ENCODE data around the gene NFIA. TPM values are rescaled to one million over a fixed set of nuclear protein-coding genes. Genes with fewer than 3 reads are reported as not detected.
"Not testable (repeated sequence)": the region's sequence is repeated elsewhere in the genome, so short reads cannot be mapped to it uniquely, and the experiment has no call there.

Gene NFIA
- total and polyA plus RNA-seq, 7 donors = 4.0 to 42.7 (median 30.6) TPM

- H3K4me1 ChIP-seq = no peaks in the 10 kb centered on the region
- DNase-seq (no peak), ATAC-seq (no peak)
- H3K4me3 ChIP-seq = no peak overlapping the region
- H3K27me3 ChIP-seq (ENCODE audit: insufficient read depth in 3 of 3, low read length in 2 of 3) = no peaks in the 10 kb centered on the region
- no peaks in the 10 kb centered on the region for H3K36me3 ChIP-seq (ENCODE audit: insufficient read depth in 1 of 2, low read depth in 1 of 2)
- H3K9me3 ChIP-seq = no peaks in the 10 kb centered on the region
- H3K27ac ChIP-seq = no peak overlapping the region
- intact Hi-C loops (cut with DNase I) = no loop called here
- WGBS, 3 donors = 83 to 93% (median 84%) methylated on average over 1 of the region's 1 CpG
- no peak for TF ChIP-seq CTCF (IDR thresholded peaks at IDR 0.05)
Observed at GRCh38 chr1:61462628-61463027, 380.3 kb downstream of the NFIA start.

GRCh38 chr1:61463220-61463619 lies 380.9 kb downstream of the NFIA start:
- Histone ChIP-seq H3K4me1 (no peaks in the 10 kb centered on the region), H3K9me3 (no peaks in the 10 kb centered on the region), H3K27me3 (ENCODE audit: insufficient read depth in 3 of 3, low read length in 2 of 3) (no peaks in the 10 kb centered on the region), H3K36me3 (ENCODE audit: insufficient read depth in 1 of 2, low read depth in 1 of 2) (no peaks in the 10 kb centered on the region), H3K4me3 (no peak overlapping the region), H3K27ac (no peak overlapping the region)
- no peak for DNase-seq
- WGBS, 3 donors = 58 to 79% (median 65%) methylated on average over 4 of the region's 4 CpGs
- no peak for ATAC-seq
- TF ChIP-seq CTCF (IDR thresholded peaks at IDR 0.05) = no peak
- intact Hi-C loops (cut with DNase I) = no loop called here

GRCh38 chr1:61467836-61468235 lies 385.5 kb downstream of the NFIA start:
- H3K36me3 ChIP-seq (ENCODE audit: insufficient read depth in 1 of 2, low read depth in 1 of 2); H3K4me3 ChIP-seq; ATAC-seq; H3K9me3 ChIP-seq; H3K4me1 ChIP-seq; intact Hi-C loops (cut with DNase I); DNase-seq; H3K27me3 ChIP-seq (ENCODE audit: insufficient read depth in 3 of 3, low read length in 2 of 3); H3K27ac ChIP-seq: not testable (repeated sequence)
- 90 to 94% (median 93%) methylated on average over 5 of the region's 5 CpGs for WGBS, 3 donors

- no peaks in the 10 kb centered on the region for H3K4me1 ChIP-seq
- 69 to 95% (median 81%) methylated on average over 1 of the region's 1 CpG for WGBS, 3 donors
- DNase-seq (no peak), ATAC-seq (no peak)
- H3K36me3 ChIP-seq (ENCODE audit: insufficient read depth in 1 of 2, low read depth in 1 of 2) = no peaks in the 10 kb centered on the region
- intact Hi-C loops (cut with DNase I) = no loop called here
- no peaks in the 10 kb centered on the region for H3K9me3 ChIP-seq
- no peak overlapping the region for H3K4me3 ChIP-seq
- no peak overlapping the region for H3K27ac ChIP-seq
- H3K27me3 ChIP-seq (ENCODE audit: insufficient read depth in 3 of 3, low read length in 2 of 3) = no peaks in the 10 kb centered on the region
- no peak for TF ChIP-seq CTCF (IDR thresholded peaks at IDR 0.05)
Observed at GRCh38 chr1:61469365-61469764, 387.0 kb downstream of the NFIA start.

GRCh38 chr1:61472876-61473275 lies 390.5 kb downstream of the NFIA start:
- TF ChIP-seq CTCF (IDR thresholded peaks at IDR 0.05) = no peak
- 28 to 37% (median 30%) methylated on average over 3 of the region's 3 CpGs for WGBS, 3 donors
- Histone ChIP-seq H3K27me3 (ENCODE audit: insufficient read depth in 3 of 3, low read length in 2 of 3) (no peaks in the 10 kb centered on the region), H3K4me3 (no peak overlapping the region), H3K4me1 (no peaks in the 10 kb centered on the region), H3K36me3 (ENCODE audit: insufficient read depth in 1 of 2, low read depth in 1 of 2) (no peaks in the 10 kb centered on the region), H3K27ac (no peak overlapping the region), H3K9me3 (no peaks in the 10 kb centered on the region)
- DNase-seq (no peak), ATAC-seq (peak in 2 of 4 donors; percentile 46 to 69)
- intact Hi-C loops (cut with DNase I) = no loop called here

Data from psoas muscle (tissue), 8 donors.